ENCODE data around the gene FAM180A.

FAM180A gene

GRCh38 chr7:135753616-135754413 lies 5.2 kb upstream of the FAM180A start:
- peaks cover 0 to 2% (median 0%) of the 10 kb centered on the region in 4 experiments for H3K4me1 ChIP-seq (ENCODE audit: control extremely low read depth in 1 of 4, control insufficient read depth in 4 of 4, insufficient read depth in 4 of 4, low read length in 3 of 4)
- H3K27ac ChIP-seq (ENCODE audit: insufficient read depth in 1 of 2, low read depth in 1 of 2, low read length in 2 of 2, poor library complexity in 1 of 2, severe bottlenecking in 2 of 2) = no peak overlapping the region
- no peaks in the 10 kb centered on the region for H3K36me3 ChIP-seq (ENCODE audit: control insufficient read depth in 4 of 4, insufficient read depth in 4 of 4, low read length in 3 of 4)
- ChIA-PET CTCF (interaction anchor here (1.7 kb wide), 1 partner anchor 12 kb away, joined by 3 read pairs; no protein-coding TSS in a partner anchor), POLR2A (no interaction called here)
- H3K4me3 ChIP-seq (ENCODE audit: control insufficient read depth in 1 of 7, extremely low read depth in 1 of 7, insufficient read depth in 4 of 7, low read depth in 2 of 7, low read length in 6 of 7) = no peak overlapping the region
- peaks cover 0 to 2% (median 0%) of the 10 kb centered on the region in 5 experiments for H3K9me3 ChIP-seq (ENCODE audit: control extremely low read depth in 1 of 5, control insufficient read depth in 4 of 5, insufficient read depth in 2 of 5, low read depth in 1 of 5, low read length in 4 of 5)
- H3K27me3 ChIP-seq (replicated peaks in 2 of 5; ENCODE audit: control insufficient read depth in 4 of 5, insufficient read depth in 5 of 5, low read length in 4 of 5) = no peaks in the 10 kb centered on the region
- 94% methylated on average over 7 of the region's 8 CpGs for WGBS (ENCODE audit: insufficient coverage)
- DNase-seq = no peak

- no peaks in the 10 kb centered on the region for H3K9me3 ChIP-seq (ENCODE audit: control extremely low read depth in 1 of 5, control insufficient read depth in 4 of 5, insufficient read depth in 2 of 5, low read depth in 1 of 5, low read length in 4 of 5)
- no peak overlapping the region for H3K4me3 ChIP-seq (ENCODE audit: control insufficient read depth in 1 of 7, extremely low read depth in 1 of 7, insufficient read depth in 4 of 7, low read depth in 2 of 7, low read length in 6 of 7)
- H3K4me1 ChIP-seq (ENCODE audit: control extremely low read depth in 1 of 4, control insufficient read depth in 4 of 4, insufficient read depth in 4 of 4, low read length in 3 of 4) = no peaks in the 10 kb centered on the region
- peaks cover 0 to 3% (median 0%) of the 10 kb centered on the region in 5 experiments for H3K27me3 ChIP-seq (replicated peaks in 2 of 5; ENCODE audit: control insufficient read depth in 4 of 5, insufficient read depth in 5 of 5, low read length in 4 of 5)
- no peak overlapping the region for H3K27ac ChIP-seq (ENCODE audit: insufficient read depth in 1 of 2, low read depth in 1 of 2, low read length in 2 of 2, poor library complexity in 1 of 2, severe bottlenecking in 2 of 2)
- no peaks in the 10 kb centered on the region for H3K36me3 ChIP-seq (ENCODE audit: control insufficient read depth in 4 of 4, insufficient read depth in 4 of 4, low read length in 3 of 4)
- ChIA-PET CTCF (interaction anchor here (1.0 kb wide), 1 partner anchor 22 kb away, joined by 3 read pairs; no protein-coding TSS in a partner anchor), POLR2A (no interaction called here)
- DNase-seq = no peak
- WGBS (ENCODE audit: insufficient coverage) = 94% methylated on average over 8 of the region's 8 CpGs
These were observed 1.2 kb downstream of the FAM180A start for GRCh38 chr7:135747366-135747765.

- no peak overlapping the region for H3K27ac ChIP-seq (ENCODE audit: insufficient read depth in 1 of 2, low read depth in 1 of 2, low read length in 2 of 2, poor library complexity in 1 of 2, severe bottlenecking in 2 of 2)
- ChIA-PET CTCF (no interaction called here), POLR2A (interaction anchor here (0.6 kb wide), 1 partner anchor 269 kb away, joined by 3 read pairs; no protein-coding TSS in a partner anchor)
- no peaks in the 10 kb centered on the region for H3K9me3 ChIP-seq (ENCODE audit: control extremely low read depth in 1 of 5, control insufficient read depth in 4 of 5, insufficient read depth in 2 of 5, low read depth in 1 of 5, low read length in 4 of 5)
- DNase-seq = no peak
- 92% methylated on average over 8 of the region's 9 CpGs for WGBS (ENCODE audit: insufficient coverage)
- H3K4me1 ChIP-seq (ENCODE audit: control extremely low read depth in 1 of 4, control insufficient read depth in 4 of 4, insufficient read depth in 4 of 4, low read length in 3 of 4) = no peaks in the 10 kb centered on the region
- no peaks in the 10 kb centered on the region for H3K36me3 ChIP-seq (ENCODE audit: control insufficient read depth in 4 of 4, insufficient read depth in 4 of 4, low read length in 3 of 4)
- H3K4me3 ChIP-seq (ENCODE audit: control insufficient read depth in 1 of 7, extremely low read depth in 1 of 7, insufficient read depth in 4 of 7, low read depth in 2 of 7, low read length in 6 of 7) = no peak overlapping the region
- H3K27me3 ChIP-seq (replicated peaks in 2 of 5; ENCODE audit: control insufficient read depth in 4 of 5, insufficient read depth in 5 of 5, low read length in 4 of 5) = peaks cover 0 to 5% (median 0%) of the 10 kb centered on the region in 5 experiments
These were observed 2.8 kb downstream of the FAM180A start for GRCh38 chr7:135745703-135746312.

- DNase-seq = no peak
- H3K27ac ChIP-seq (ENCODE audit: insufficient read depth in 1 of 2, low read depth in 1 of 2, low read length in 2 of 2, poor library complexity in 1 of 2, severe bottlenecking in 2 of 2) = no peak overlapping the region
- CTCF ChIA-PET = interaction anchor here (1.0 to 1.6 kb wide), 2 partner anchors 13 to 39 kb away, joined by 3 to 4 read pairs; no protein-coding TSS in a partner anchor
These were observed 3.5 kb downstream of the FAM180A start for GRCh38 chr7:135744938-135745702.

GRCh38 chr7:135743907-135744731 lies 4.5 kb downstream of the FAM180A start:
- H3K4me1 ChIP-seq (ENCODE audit: control extremely low read depth in 1 of 4, control insufficient read depth in 4 of 4, insufficient read depth in 4 of 4, low read length in 3 of 4) = no peaks in the 10 kb centered on the region
- no peaks in the 10 kb centered on the region for H3K9me3 ChIP-seq (ENCODE audit: control extremely low read depth in 1 of 5, control insufficient read depth in 4 of 5, insufficient read depth in 2 of 5, low read depth in 1 of 5, low read length in 4 of 5)
- 91% methylated on average over 9 of the region's 14 CpGs for WGBS (ENCODE audit: insufficient coverage)
- ChIA-PET POLR2A (no interaction called here), CTCF (interaction anchor here (1.0 to 1.6 kb wide), 2 partner anchors 12 to 38 kb away, joined by 3 to 4 read pairs; no protein-coding TSS in a partner anchor)
- H3K36me3 ChIP-seq (ENCODE audit: control insufficient read depth in 4 of 4, insufficient read depth in 4 of 4, low read length in 3 of 4) = no peaks in the 10 kb centered on the region
- no peak overlapping the region for H3K27ac ChIP-seq (ENCODE audit: insufficient read depth in 1 of 2, low read depth in 1 of 2, low read length in 2 of 2, poor library complexity in 1 of 2, severe bottlenecking in 2 of 2)
- H3K4me3 ChIP-seq (ENCODE audit: control insufficient read depth in 1 of 7, extremely low read depth in 1 of 7, insufficient read depth in 4 of 7, low read depth in 2 of 7, low read length in 6 of 7) = no peak overlapping the region
- peaks cover 0 to 5% (median 0%) of the 10 kb centered on the region in 5 experiments for H3K27me3 ChIP-seq (replicated peaks in 2 of 5; ENCODE audit: control insufficient read depth in 4 of 5, insufficient read depth in 5 of 5, low read length in 4 of 5)
- no peak for DNase-seq

More at GRCh38 chr7:135744938-135745702, 3.5 kb downstream of the FAM180A start:
- POLR2A ChIA-PET = no interaction called here
- H3K27me3 ChIP-seq (replicated peaks in 2 of 5; ENCODE audit: control insufficient read depth in 4 of 5, insufficient read depth in 5 of 5, low read length in 4 of 5) = peaks cover 0 to 5% (median 0%) of the 10 kb centered on the region in 5 experiments
- no peaks in the 10 kb centered on the region for H3K4me1 ChIP-seq (ENCODE audit: control extremely low read depth in 1 of 4, control insufficient read depth in 4 of 4, insufficient read depth in 4 of 4, low read length in 3 of 4)
- no peaks in the 10 kb centered on the region for H3K36me3 ChIP-seq (ENCODE audit: control insufficient read depth in 4 of 4, insufficient read depth in 4 of 4, low read length in 3 of 4)
- H3K4me3 ChIP-seq (ENCODE audit: control insufficient read depth in 1 of 7, extremely low read depth in 1 of 7, insufficient read depth in 4 of 7, low read depth in 2 of 7, low read length in 6 of 7) = no peak overlapping the region
- no peaks in the 10 kb centered on the region for H3K9me3 ChIP-seq (ENCODE audit: control extremely low read depth in 1 of 5, control insufficient read depth in 4 of 5, insufficient read depth in 2 of 5, low read depth in 1 of 5, low read length in 4 of 5)
- WGBS (ENCODE audit: insufficient coverage) = 97% methylated on average over 8 of the region's 8 CpGs

DNA sequence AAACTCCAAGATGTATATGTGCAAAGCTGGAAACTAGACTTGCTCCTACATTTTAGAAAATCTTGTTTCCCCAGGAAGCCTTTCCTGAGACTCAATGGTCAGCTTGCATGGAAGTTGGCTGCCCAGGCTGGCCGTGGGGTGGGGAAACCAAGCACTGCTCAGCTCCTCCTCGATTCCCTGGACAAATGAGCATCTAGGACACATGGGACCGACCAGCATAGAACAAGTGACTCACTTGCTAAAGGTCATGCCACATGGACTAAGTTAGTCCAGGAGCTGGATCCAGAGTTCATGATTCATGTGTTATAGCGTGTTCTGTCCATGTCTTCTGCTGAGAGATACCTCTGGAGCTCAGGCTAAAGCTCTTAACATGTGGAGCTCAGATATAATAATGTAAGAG lies 6.2 kb downstream of the FAM180A start:
- no peak overlapping the region for H3K4me3 ChIP-seq (ENCODE audit: control insufficient read depth in 1 of 7, extremely low read depth in 1 of 7, insufficient read depth in 4 of 7, low read depth in 2 of 7, low read length in 6 of 7)
- H3K27ac ChIP-seq (ENCODE audit: insufficient read depth in 1 of 2, low read depth in 1 of 2, low read length in 2 of 2, poor library complexity in 1 of 2, severe bottlenecking in 2 of 2) = no peak overlapping the region
- POLR2A ChIA-PET = no interaction called here
- WGBS (ENCODE audit: insufficient coverage) = 88% methylated on average over 4 of the region's 4 CpGs
- H3K4me1 ChIP-seq (ENCODE audit: control extremely low read depth in 1 of 4, control insufficient read depth in 4 of 4, insufficient read depth in 4 of 4, low read length in 3 of 4) = no peaks in the 10 kb centered on the region
- peaks cover 0 to 5% (median 0%) of the 10 kb centered on the region in 5 experiments for H3K27me3 ChIP-seq (replicated peaks in 2 of 5; ENCODE audit: control insufficient read depth in 4 of 5, insufficient read depth in 5 of 5, low read length in 4 of 5)
- CTCF ChIA-PET = interaction anchor here (1.3 kb wide), 1 partner anchor 13 kb away, joined by 3 read pairs; no protein-coding TSS in a partner anchor
- H3K36me3 ChIP-seq (ENCODE audit: control insufficient read depth in 4 of 4, insufficient read depth in 4 of 4, low read length in 3 of 4) = no peaks in the 10 kb centered on the region
- DNase-seq = no peak
- no peaks in the 10 kb centered on the region for H3K9me3 ChIP-seq (ENCODE audit: control extremely low read depth in 1 of 5, control insufficient read depth in 4 of 5, insufficient read depth in 2 of 5, low read depth in 1 of 5, low read length in 4 of 5)

Data from common myeloid progenitor, CD34-positive (primary cell).